ENCODE data around the gene METAP1D.

The METAP1D gene

GRCh38 chr2:172021074-172021931 is 21.6 kb downstream of the METAP1D start:
- Mint-ChIP-seq H3K9me3 (no peaks in the 10 kb centered on the region), H3K4me1 (no peaks in the 10 kb centered on the region)
- ATAC-seq = no peak

DNA sequence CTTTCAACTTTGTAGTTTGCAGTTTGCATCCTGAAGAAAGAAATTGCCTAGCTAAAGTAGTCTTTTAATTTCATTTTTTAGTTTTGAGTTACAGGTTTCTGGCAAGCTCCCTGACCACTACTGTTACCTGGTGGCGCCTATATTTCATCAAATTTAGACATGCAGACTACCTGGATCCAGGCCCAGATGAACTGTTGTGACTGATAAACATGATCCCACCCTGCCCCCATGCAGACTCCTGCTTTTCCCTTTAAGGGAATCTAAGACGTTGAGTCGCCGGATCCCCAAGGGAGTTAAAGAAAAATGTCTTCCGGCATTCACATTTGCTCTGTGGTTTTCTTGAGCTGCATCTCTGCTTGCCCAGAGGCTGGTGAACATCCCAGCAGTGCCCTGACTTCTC is 22.2 kb downstream of the METAP1D start:
- no peaks in the 10 kb centered on the region for H3K36me3 Mint-ChIP-seq
- H3K27ac Mint-ChIP-seq = no peak overlapping the region
- ATAC-seq = no peak
- H3K4me1 Mint-ChIP-seq = no peaks in the 10 kb centered on the region
- DNase-seq (ENCODE audit: low spot score in 2 of 2) = no peak
- H3K9me3 Mint-ChIP-seq = no peaks in the 10 kb centered on the region
- H3K4me3 Mint-ChIP-seq = no peak overlapping the region

More at GRCh38 chr2:172021074-172021931, 21.6 kb downstream of the METAP1D start:
- H3K27ac Mint-ChIP-seq = no peak overlapping the region
- H3K4me3 Mint-ChIP-seq = no peak overlapping the region
- no peak for DNase-seq (ENCODE audit: low spot score in 2 of 2)
- no peaks in the 10 kb centered on the region for H3K36me3 Mint-ChIP-seq

DNA sequence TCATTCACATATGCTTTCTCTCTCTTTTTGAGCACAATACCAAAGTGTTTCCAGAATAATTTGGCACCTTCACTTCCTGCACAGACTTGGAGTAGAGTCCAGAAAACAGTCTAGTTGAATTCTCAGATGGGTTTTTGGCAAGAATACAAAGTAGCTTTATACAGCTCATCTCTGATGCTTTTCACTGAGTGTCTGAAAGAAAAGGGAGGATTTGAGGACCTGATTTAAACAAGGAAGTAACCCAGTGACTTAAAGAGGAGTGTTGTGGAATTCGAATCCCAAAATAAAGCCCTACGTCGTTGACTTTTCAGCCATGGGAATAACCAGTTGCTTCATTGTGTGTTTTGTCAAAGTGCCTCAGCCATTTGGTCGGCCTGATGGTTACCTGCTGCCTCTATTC is 31.8 kb downstream of the METAP1D start:
- H3K9me3 Mint-ChIP-seq = no peaks in the 10 kb centered on the region
- H3K36me3 Mint-ChIP-seq = no peaks in the 10 kb centered on the region
- H3K27ac Mint-ChIP-seq = no peak overlapping the region
- no peak for ATAC-seq
- H3K4me1 Mint-ChIP-seq = no peaks in the 10 kb centered on the region
- H3K4me3 Mint-ChIP-seq = no peak overlapping the region
- DNase-seq (ENCODE audit: low spot score in 2 of 2) = no peak

DNA sequence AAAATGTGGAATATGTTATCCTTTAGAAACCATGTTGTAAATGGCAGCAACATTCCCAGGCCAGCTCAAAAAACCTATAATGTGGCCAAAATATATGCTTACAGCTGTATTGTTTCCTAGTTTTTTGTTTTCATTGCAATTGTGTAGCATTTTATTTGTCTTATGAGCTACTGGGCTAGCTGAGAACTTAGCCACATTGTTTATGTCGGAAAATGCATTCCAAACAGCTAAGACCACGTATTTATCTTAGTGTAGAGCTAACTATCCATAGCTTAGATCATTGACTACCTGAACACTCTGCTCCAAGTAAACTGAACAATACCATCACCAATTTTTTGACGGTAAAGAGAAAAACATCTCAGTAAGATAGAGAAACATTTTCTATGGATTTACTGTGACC is 38.4 kb downstream of the METAP1D start:
- Mint-ChIP-seq H3K9me3 (no peaks in the 10 kb centered on the region), H3K4me1 (no peaks in the 10 kb centered on the region), H3K4me3 (no peak overlapping the region), H3K27ac (no peak overlapping the region), H3K36me3 (no peaks in the 10 kb centered on the region)
- ATAC-seq (no peak), DNase-seq (ENCODE audit: low spot score in 2 of 2) (no peak)

- no peak for ATAC-seq
- no peak for DNase-seq (ENCODE audit: low spot score in 2 of 2)
- no peak overlapping the region for H3K4me3 Mint-ChIP-seq
- no peaks in the 10 kb centered on the region for H3K9me3 Mint-ChIP-seq
- no peaks in the 10 kb centered on the region for H3K4me1 Mint-ChIP-seq
- H3K36me3 Mint-ChIP-seq = no peaks in the 10 kb centered on the region
- no peak overlapping the region for H3K27ac Mint-ChIP-seq
These were observed 38.9 kb downstream of the METAP1D start for GRCh38 chr2:172038604-172039003.

GRCh38 chr2:172039011-172039704 is 39.4 kb downstream of the METAP1D start:
- DNase-seq (ENCODE audit: low spot score in 2 of 2) (no peak), ATAC-seq (no peak)
- Mint-ChIP-seq H3K9me3 (no peaks in the 10 kb centered on the region), H3K36me3 (no peaks in the 10 kb centered on the region), H3K27ac (no peak overlapping the region), H3K4me1 (no peaks in the 10 kb centered on the region), H3K4me3 (no peak overlapping the region)

DNA sequence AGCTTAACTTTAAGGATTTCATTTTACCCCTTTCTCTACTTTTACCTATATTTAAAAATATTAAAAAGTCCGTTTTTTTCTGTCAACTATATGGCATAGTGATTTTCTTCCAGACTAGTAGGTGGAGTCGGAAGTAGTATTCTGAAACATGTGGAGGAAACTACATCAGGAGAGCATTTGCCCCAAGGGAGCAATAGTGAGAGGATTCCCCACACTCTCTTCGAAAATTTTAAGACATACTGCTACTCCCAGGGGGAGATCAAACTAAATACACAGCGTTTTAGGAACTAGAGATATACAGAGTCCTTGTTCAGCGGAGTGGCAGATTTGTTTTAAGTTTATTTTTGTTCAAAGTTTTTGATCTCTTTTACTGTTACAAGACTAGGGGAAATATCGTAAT is 40.6 kb downstream of the METAP1D start:
- Mint-ChIP-seq H3K4me1 (no peaks in the 10 kb centered on the region), H3K36me3 (no peaks in the 10 kb centered on the region), H3K27ac (no peak overlapping the region), H3K9me3 (no peaks in the 10 kb centered on the region), H3K4me3 (no peak overlapping the region)
- ATAC-seq (no peak), DNase-seq (ENCODE audit: low spot score in 2 of 2) (no peak)

DNA sequence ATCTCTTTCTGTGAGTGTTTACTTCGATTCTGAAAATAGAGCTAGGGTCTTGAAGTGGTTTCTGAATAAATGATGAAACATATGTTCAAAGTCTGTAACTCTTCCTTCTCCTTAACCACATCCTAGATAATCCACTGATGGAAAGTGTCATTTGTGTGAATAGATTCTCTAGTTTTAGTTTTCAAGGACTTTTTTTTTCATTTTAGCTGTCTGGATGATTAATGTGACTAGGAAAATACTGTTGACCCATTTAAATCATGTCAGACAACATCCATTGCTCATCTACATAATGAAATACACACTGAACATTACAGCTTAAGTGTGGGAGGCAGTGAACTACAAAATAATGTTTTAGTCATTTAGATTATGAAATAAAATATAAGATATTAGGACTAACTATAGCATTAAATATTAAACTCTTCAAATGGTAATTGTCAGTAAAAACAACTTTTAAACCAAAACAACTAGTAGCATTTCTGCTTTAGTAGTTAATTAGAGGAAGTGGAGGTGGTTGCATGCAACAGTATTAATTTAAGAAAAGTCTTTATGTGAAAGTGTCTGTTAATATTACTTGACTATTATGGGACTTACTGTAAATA is 46.4 kb downstream of the METAP1D start:
- DNase-seq (ENCODE audit: low spot score in 2 of 2) (no peak), ATAC-seq (no peak)
- H3K4me3 Mint-ChIP-seq = no peak overlapping the region
- H3K9me3 Mint-ChIP-seq = no peaks in the 10 kb centered on the region
- no peaks in the 10 kb centered on the region for H3K4me1 Mint-ChIP-seq
- no peaks in the 10 kb centered on the region for H3K36me3 Mint-ChIP-seq
- H3K27ac Mint-ChIP-seq = no peak overlapping the region

- H3K4me3 Mint-ChIP-seq = no peak overlapping the region
- no peaks in the 10 kb centered on the region for H3K4me1 Mint-ChIP-seq
- no peak for DNase-seq (ENCODE audit: low spot score in 2 of 2)
- no peak overlapping the region for H3K27ac Mint-ChIP-seq
- ATAC-seq = no peak
- no peaks in the 10 kb centered on the region for H3K36me3 Mint-ChIP-seq
- no peaks in the 10 kb centered on the region for H3K9me3 Mint-ChIP-seq
These were observed 47.3 kb downstream of the METAP1D start for GRCh38 chr2:172046866-172047565.

DNA sequence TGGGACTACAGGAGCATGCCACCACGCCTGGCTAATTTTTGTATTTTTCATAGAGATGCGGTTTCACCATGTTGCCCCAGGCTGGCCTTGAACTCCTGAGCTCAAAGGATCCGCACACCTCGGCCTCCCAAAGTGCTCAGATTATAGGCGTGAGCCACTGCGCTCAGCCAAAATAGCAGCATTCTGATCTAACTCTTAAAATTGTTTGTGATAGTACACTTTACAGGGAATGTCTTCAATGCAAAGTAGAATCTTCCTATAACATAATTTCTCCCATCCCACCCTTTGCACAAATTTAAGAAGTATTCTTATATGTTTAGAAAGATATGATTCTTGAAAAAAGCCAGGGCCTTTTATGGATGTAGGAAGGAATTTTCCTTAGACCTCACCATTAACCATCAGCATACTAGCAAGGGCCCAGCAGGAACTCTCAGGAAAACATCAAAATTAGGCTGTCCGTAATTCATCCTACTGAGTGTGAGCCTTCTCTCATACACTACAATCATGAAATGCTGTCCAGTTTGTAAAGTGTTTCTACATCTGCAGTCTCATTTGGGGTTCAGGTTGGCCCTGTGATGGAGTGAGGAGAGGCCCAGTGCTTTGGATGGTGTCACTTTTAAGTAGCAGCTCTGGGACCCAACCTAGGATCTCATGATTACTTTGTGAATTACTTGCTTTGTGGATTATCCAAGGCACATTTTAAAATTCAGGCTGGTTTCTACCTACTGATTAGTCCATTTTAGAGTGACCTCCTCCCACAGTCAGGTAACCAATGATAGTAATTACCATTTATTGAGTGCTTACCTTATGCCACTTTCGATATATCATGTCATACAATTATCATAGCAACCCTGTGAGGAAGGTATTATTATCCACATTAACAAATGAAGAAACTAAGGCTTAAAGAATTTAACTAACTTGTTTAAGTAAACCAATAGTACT is 48.1 kb downstream of the METAP1D start:
- H3K27ac Mint-ChIP-seq = no peak overlapping the region
- DNase-seq (ENCODE audit: low spot score in 2 of 2) (no peak), ATAC-seq (no peak)
- no peaks in the 10 kb centered on the region for H3K9me3 Mint-ChIP-seq
- no peak overlapping the region for H3K4me3 Mint-ChIP-seq
- H3K4me1 Mint-ChIP-seq = no peaks in the 10 kb centered on the region
- H3K36me3 Mint-ChIP-seq = no peaks in the 10 kb centered on the region

DNA sequence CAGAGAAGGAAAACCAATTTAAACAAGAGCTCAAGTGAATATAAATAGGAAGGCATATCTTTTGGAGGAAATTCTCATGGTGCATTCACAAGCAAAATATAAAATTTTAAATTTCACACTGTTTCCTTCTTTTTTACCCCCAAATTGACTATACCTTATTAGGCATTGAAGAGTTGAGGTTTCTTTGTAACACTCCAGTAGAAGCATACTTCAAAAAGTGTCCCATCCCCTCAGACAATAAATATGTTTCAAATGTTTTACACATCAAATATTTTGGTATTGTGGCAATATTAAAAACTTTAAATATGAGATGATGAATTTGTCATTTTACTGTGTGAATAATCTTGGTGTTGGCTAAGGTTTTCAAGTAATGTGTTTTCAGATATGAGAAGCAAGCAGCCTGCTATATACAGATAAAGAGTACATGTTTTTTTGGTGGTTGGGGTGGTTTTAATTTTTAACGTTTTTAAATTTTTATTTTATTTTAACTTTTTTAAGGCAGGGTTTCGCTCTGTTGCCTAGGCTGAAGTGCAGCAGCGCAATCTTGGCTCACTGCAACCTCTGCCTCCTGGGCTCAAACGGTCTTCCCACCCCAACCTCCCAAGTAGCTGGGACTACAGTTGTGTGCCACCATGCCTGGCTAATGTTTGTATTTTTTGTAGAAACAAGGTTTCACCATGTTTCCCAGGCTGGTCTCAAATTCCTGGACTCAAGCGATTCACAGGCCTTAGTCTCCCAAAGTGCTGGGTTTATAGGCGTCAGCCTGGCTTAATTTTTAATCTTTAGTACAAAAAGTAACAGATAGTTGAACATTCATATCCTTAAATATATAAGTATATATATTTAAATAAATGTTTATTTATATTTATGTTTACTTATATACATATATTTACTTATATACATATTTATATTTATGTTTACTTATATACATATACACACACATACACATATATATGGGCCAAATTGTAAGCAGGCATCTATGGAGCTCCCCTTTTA is 49.1 kb downstream of the METAP1D start:
- Mint-ChIP-seq H3K36me3 (no peaks in the 10 kb centered on the region), H3K9me3 (no peaks in the 10 kb centered on the region), H3K4me1 (no peaks in the 10 kb centered on the region), H3K27ac (no peak overlapping the region), H3K4me3 (no peak overlapping the region)
- ATAC-seq = no peak
- no peak for DNase-seq (ENCODE audit: low spot score in 2 of 2)

DNA sequence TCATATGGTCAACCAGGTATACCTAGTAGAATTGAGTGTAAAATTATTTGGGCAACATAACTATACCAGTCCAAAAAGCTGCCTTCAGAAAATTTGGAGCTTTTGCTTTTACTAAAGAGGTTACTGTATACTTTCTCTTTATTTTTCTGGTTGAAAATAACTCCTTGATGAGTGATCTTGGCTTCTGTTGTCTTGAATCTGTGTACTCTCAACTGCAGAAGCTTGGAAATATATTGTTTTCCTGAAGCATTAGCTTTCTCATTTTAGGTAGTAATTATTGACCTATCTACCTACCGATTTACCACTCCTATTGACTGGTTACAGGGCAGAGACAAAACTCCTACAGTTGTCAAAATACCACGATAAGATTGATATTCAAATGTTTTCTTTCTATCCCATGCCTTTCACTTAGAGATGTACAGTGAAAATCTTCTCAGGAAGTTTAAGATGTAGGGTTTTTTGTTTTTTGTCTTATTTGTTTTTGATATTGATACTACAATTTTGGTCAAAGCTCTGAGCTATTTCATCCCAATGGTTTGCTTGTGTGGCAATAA is 49.9 kb downstream of the METAP1D start:
- no peak overlapping the region for H3K27ac Mint-ChIP-seq
- H3K4me1 Mint-ChIP-seq = no peaks in the 10 kb centered on the region
- DNase-seq (ENCODE audit: low spot score in 2 of 2) (no peak), ATAC-seq (no peak)
- no peaks in the 10 kb centered on the region for H3K36me3 Mint-ChIP-seq
- H3K9me3 Mint-ChIP-seq = no peaks in the 10 kb centered on the region
- no peak overlapping the region for H3K4me3 Mint-ChIP-seq

DNA sequence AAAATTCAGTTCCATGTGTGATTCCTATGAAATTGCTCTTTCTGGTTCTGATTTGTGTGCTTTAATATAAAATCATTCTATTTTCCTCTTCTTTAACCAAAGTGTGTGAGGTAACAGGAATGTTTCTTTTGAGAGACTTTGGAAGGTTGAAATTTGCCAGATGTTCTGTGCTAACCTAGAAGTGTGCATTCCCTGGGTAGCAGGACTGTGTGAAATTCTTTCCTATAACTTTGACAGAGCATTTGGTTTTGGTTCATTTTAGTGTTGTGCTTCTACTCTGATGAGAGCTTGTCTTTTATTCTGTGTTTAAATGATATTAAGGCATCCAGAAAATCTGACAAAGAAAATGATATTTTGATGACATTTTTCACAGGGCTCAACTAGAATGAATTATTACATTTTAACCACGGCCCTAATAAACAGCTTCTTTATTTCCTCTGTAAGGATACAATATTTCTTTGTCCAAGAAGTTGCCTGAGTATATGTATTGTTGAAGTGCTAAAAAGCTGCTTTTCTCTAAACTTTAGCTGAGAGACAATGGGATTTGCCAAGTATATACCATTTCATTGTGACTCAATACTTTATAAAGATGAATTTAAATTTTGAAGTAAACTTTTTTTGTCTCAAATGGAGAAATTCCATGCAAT is 50.8 kb downstream of the METAP1D start:
- no peak for ATAC-seq

More for the DNA sequence above, 50.8 kb downstream of the METAP1D start:
- H3K36me3 Mint-ChIP-seq = no peaks in the 10 kb centered on the region
- H3K4me3 Mint-ChIP-seq = no peak overlapping the region
- no peaks in the 10 kb centered on the region for H3K4me1 Mint-ChIP-seq
- H3K9me3 Mint-ChIP-seq = no peaks in the 10 kb centered on the region
- no peak for DNase-seq (ENCODE audit: low spot score in 2 of 2)
- no peak overlapping the region for H3K27ac Mint-ChIP-seq
